ENCODE results near the gene BDH1. TPM values are rescaled to one million over a fixed set of nuclear protein-coding genes. Genes with fewer than 3 reads are reported as not detected.

Gene BDH1
- total RNA-seq, 1 experiment from 2014 or later, result 57.6 TPM

DNA sequence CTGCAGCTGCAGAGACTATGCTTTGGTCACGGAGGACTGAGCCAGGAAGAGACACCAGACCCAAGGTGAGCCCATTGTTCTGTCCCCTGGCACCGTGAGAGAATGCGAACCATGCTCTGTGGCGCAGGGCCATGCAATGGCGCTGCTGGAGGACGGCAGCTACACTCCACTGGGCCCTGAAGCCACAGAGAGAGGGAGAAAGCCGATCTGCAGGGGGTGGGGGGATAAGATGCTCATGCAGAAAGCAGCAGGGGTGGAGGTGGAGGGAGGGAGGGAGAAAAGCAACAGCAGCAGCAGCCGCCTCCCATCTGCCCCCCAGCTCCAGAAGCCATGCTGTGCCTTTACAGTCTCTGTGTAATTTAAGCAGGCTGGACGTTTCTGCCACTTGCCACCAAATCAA, 5.3 kb downstream of the BDH1 start:
- Histone ChIP-seq H3K4me1 (ENCODE audit: insufficient read depth, low read length, poor library complexity, severe bottlenecking) (peaks cover 10% of the 10 kb centered on the region), H3K36me3 (ENCODE audit: insufficient read depth, low read length, poor library complexity, severe bottlenecking) (no peaks in the 10 kb centered on the region), H3K27ac (ENCODE audit: low read depth, low read length, poor library complexity, severe bottlenecking) (no peak overlapping the region), H3K4me3 (ENCODE audit: low read depth, low read length, poor library complexity, severe bottlenecking) (no peak overlapping the region), H3K9me3 (ENCODE audit: low read depth, low read length, poor library complexity, severe bottlenecking) (no peaks in the 10 kb centered on the region), H3K27me3 (replicated peaks; ENCODE audit: insufficient read depth, low read depth, low read length, poor library complexity) (no peaks in the 10 kb centered on the region)
- BruUV-seq (replicated peaks), result no TSS peak
- intact Hi-C loops (cut with micrococcal nuclease; ENCODE audit: unreplicated experiment), result no loop called here
- ChIA-PET CTCF (no interaction called here), POLR2A (ENCODE audit: low non-redundant PET) (no interaction called here)
- no peak for TF ChIP-seq EZH2 (IDR thresholded peaks at IDR 0.05; ENCODE audit: borderline replicate concordance, low read depth, low read length, poor library complexity, severe bottlenecking)
- TF ChIP-seq, protein P1, sequence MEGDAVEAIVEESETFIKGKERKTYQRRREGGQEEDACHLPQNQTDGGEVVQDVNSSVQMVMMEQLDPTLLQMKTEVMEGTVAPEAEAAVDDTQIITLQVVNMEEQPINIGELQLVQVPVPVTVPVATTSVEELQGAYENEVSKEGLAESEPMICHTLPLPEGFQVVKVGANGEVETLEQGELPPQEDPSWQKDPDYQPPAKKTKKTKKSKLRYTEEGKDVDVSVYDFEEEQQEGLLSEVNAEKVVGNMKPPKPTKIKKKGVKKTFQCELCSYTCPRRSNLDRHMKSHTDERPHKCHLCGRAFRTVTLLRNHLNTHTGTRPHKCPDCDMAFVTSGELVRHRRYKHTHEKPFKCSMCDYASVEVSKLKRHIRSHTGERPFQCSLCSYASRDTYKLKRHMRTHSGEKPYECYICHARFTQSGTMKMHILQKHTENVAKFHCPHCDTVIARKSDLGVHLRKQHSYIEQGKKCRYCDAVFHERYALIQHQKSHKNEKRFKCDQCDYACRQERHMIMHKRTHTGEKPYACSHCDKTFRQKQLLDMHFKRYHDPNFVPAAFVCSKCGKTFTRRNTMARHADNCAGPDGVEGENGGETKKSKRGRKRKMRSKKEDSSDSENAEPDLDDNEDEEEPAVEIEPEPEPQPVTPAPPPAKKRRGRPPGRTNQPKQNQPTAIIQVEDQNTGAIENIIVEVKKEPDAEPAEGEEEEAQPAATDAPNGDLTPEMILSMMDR (conservative IDR thresholded peaks at IDR 0.05; ENCODE audit: low read depth, low read length), result no peak
- DNase-seq (ENCODE audit: low spot score), result peak; percentile 35

DNA sequence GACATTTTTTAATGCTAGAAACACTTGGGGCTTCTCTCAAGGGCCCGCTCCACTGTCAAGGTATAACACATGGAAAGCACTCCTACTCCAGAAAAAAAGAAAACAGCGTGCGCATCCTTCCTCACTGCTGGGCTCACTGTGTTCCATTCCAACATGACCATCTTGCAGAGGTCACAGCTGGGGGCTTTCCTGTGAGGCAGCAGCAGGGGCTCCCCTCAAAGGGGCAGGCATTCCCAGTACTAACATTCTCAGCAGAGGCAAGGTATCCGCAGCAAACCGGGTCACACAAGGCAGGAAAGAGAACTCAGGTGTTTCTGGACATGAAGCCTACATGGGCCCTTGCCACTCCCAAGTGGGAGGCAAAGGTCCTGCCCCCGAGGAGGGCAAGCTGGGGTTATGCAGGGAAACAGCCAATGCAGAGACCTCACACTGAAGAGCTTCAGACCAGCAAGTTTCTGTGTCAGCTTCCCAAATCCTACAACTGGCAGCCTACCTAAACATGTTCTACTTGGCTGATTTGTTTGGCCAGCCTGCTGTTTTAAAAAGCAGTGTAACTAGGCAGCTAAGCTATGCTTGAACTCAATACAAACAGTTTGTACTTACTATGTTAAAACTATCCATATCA, 6.4 kb downstream of the BDH1 start:
- Histone ChIP-seq H3K36me3 (ENCODE audit: insufficient read depth, low read length, poor library complexity, severe bottlenecking) (no peaks in the 10 kb centered on the region), H3K4me1 (ENCODE audit: insufficient read depth, low read length, poor library complexity, severe bottlenecking) (peaks cover 10% of the 10 kb centered on the region), H3K27me3 (replicated peaks; ENCODE audit: insufficient read depth, low read depth, low read length, poor library complexity) (no peaks in the 10 kb centered on the region), H3K27ac (ENCODE audit: low read depth, low read length, poor library complexity, severe bottlenecking) (no peak overlapping the region), H3K4me3 (ENCODE audit: low read depth, low read length, poor library complexity, severe bottlenecking) (no peak overlapping the region), H3K9me3 (ENCODE audit: low read depth, low read length, poor library complexity, severe bottlenecking) (no peaks in the 10 kb centered on the region)
- TF ChIP-seq, protein P1 (conservative IDR thresholded peaks at IDR 0.05; ENCODE audit: low read depth, low read length), result no peak
- TF ChIP-seq EZH2 (IDR thresholded peaks at IDR 0.05; ENCODE audit: borderline replicate concordance, low read depth, low read length, poor library complexity, severe bottlenecking), result no peak
- POLR2A ChIA-PET (ENCODE audit: low non-redundant PET), result no interaction called here
- peak; percentile 44 for DNase-seq (ENCODE audit: low spot score)
- CTCF ChIA-PET, result no interaction called here
- no TSS peak for BruUV-seq (replicated peaks)
- intact Hi-C loops (cut with micrococcal nuclease; ENCODE audit: unreplicated experiment), result no loop called here

DNA sequence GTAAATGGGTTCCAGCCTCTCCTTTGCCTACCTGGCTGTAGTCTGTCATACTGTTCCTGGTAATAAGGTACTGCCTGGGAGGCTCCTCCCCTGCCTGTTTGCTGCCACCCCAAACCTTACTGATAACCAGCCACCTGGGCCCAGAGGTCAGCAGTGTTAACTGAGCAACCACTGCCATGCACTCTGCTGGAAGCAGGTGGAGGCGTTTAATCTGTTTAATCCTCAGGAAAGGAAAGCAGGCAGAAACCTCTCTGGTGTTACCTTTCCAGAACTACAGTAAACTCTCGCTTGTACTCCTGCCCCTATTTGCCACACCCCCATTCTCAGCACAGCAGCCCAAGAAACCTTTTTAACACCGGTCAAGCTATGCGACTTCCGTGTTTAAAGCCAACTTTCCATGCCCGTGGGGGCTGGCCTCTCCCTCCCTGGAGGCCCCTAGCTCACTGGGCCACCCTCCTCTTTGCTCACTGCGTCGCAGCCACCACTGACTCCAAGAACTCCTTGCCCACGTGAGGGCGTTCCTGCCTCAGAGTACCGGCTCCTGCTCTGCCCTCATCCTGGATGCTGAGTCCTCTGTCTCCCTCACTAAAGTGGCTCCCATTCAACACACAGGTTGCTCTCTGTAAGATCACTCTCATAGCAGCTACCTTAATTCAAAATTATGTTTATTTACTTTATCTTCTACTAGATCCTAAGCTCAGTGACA, 8.3 kb downstream of the BDH1 start:
- Histone ChIP-seq H3K4me3 (ENCODE audit: low read depth, low read length, poor library complexity, severe bottlenecking) (no peak overlapping the region), H3K27me3 (replicated peaks; ENCODE audit: insufficient read depth, low read depth, low read length, poor library complexity) (no peaks in the 10 kb centered on the region), H3K36me3 (ENCODE audit: insufficient read depth, low read length, poor library complexity, severe bottlenecking) (no peaks in the 10 kb centered on the region), H3K27ac (ENCODE audit: low read depth, low read length, poor library complexity, severe bottlenecking) (no peak overlapping the region), H3K4me1 (ENCODE audit: insufficient read depth, low read length, poor library complexity, severe bottlenecking) (peaks cover 4% of the 10 kb centered on the region), H3K9me3 (ENCODE audit: low read depth, low read length, poor library complexity, severe bottlenecking) (no peaks in the 10 kb centered on the region)
- no TSS peak for BruUV-seq (replicated peaks)
- intact Hi-C loops (cut with micrococcal nuclease; ENCODE audit: unreplicated experiment), result no loop called here
- TF ChIP-seq EZH2 (IDR thresholded peaks at IDR 0.05; ENCODE audit: borderline replicate concordance, low read depth, low read length, poor library complexity, severe bottlenecking), result no peak
- TF ChIP-seq, protein P1 (conservative IDR thresholded peaks at IDR 0.05; ENCODE audit: low read depth, low read length), result no peak
- POLR2A ChIA-PET (ENCODE audit: low non-redundant PET), result no interaction called here
- no peak for DNase-seq (ENCODE audit: low spot score)
- CTCF ChIA-PET, result no interaction called here

Data from A673 (cell line).